GM19099 (cell line): ENCODE results near the gene PDE6D.

ENCODE experiments used
- POLR2A ChIP-seq: IDR thresholded peaks from 3 replicates; pipeline ENCODE4 v1.6.1; 2011; ENCODE audit warnings: low read depth; ENCODE audit not compliant: insufficient read length; ENCODE audit errors: extremely low read depth

The PDE6D gene

DNA sequence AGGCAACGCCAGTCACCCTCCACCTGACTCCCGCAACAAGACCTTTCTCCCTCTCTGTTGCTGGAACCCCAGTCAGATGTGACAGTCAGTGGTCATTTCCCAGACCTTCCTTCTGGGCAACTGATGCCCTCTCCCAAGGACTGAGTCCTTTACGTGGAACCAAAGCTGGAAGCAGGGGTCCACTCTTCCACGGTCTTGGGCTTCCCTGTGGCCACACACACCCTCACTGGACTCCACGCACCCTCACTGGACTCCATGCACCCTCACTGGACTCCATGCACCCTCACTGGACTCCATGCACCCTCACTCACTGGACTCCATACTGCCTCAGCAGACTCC is 65.6 kb downstream of the PDE6D start:
- no peak for TF ChIP-seq POLR2A

DNA sequence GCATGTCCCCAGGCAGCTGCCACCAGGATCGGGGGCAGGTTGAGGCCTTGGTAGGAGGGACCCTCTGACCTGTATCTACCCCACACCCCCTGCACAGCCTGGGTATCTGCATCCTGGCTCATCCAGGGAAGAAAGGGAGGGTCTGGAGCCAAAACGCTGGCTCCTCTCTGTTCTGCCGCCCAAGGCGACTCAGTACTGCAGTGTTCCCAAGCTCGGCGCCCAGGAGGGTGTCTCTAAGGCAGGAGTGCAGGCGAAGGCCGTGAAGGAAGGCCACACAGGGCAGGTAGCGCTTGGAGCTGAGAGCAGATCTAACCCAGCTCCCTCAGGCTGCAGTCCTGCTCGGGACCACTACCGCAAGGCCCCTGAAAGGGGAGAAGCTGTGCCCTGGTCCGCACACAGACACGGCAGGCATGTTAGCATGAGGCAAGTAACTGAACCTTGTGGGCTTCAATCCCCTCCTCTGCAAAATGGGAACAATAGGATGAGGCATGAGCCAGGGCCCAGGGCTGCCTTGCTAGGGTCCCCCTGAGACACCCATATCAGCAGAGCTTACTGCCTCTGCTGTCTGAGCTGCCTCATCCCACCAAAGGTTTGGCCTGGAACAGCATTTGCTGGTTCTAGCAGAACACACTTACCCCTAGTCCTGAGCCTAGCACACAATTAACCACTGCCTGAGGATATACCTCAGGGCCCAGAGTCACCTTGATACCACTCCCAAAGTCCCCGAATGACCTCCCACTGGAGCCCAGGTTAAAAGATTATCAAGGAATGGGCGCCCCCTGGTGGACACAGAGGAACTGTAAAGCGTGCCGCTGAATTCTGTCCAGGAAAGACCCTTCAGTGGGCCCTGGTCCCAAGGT is 66.2 kb downstream of the PDE6D start:
- peak; percentile 27 for TF ChIP-seq POLR2A

GRCh38 chr2:231713730-231714638 is 67.1 kb downstream of the PDE6D start:
- TF ChIP-seq POLR2A = peak; percentile 51

- no peak for TF ChIP-seq POLR2A
These were observed 69.2 kb downstream of the PDE6D start for GRCh38 chr2:231711677-231712450.

- TF ChIP-seq POLR2A = no peak
These were observed 70.0 kb downstream of the PDE6D start for GRCh38 chr2:231710799-231711676.

DNA sequence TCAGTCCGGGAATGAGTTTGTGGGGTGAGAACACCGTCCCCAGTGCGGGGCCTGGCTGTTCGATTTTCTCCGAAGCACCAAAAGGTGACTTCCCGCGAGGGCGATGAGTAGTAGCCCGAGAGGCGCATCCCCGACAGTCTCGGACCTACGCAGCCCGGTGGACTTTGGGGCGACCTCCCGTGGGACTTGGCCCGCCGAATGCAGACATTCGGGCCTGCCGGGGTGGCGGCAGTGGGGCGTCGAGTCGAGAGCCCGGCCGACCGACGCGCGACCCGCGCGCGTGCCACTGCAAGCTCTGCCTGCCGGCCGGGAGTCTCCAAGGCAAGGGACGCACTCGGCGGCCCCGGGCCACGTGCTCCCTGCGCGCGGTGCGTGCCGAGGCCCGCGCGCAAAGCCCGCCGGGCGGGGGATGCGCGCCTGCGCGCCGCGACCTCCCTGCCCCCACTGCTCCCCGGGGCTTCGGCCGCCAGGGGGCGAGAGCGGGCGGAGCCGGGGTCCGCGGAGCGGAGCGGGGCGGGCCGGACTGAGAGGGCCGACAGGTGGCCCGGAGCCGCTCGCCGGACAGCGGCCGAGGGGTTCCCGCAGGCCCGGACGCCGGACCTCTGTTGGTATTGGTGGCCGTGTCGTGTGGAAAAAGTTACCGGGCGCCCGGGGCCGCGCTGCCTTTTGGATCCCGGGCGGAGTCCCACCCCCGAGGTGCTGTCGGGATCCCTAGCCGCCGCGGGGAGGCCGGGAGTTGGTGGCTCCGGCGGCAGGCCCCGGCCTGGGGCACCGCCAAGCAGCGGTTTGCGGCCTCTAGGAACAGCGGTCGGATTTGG is 70.9 kb downstream of the PDE6D start:
- peak; percentile 90 for TF ChIP-seq POLR2A

GRCh38 chr2:231709636-231709980 is 71.5 kb downstream of the PDE6D start:
- TF ChIP-seq POLR2A = no peak

GRCh38 chr2:231708773-231709635 is 72.1 kb downstream of the PDE6D start:
- peak; percentile 18 for TF ChIP-seq POLR2A

GRCh38 chr2:231707927-231708772 is 72.9 kb downstream of the PDE6D start, which contains the start of gene PTMA:
PTMA (plus strand) TSS chr2:231708525; CDS start chr2:231708707, 182 bp downstream.
- peak; percentile 98 for TF ChIP-seq POLR2A

DNA sequence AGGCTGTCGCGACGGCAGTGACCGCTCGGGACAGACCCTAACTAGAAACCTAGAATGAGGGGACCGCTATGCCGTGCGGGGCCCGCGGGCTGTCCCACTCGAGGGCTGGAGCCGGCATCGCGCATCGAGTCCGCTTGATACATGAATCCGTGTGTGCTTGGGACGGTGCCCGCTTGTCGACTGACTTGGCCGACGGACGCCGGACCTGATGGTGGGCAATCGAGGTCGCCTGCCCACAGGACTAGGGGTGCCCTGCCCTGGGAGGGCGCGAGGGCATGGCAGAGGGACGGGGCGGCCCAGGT is 73.5 kb downstream of the PDE6D start:
- no peak for TF ChIP-seq POLR2A

DNA sequence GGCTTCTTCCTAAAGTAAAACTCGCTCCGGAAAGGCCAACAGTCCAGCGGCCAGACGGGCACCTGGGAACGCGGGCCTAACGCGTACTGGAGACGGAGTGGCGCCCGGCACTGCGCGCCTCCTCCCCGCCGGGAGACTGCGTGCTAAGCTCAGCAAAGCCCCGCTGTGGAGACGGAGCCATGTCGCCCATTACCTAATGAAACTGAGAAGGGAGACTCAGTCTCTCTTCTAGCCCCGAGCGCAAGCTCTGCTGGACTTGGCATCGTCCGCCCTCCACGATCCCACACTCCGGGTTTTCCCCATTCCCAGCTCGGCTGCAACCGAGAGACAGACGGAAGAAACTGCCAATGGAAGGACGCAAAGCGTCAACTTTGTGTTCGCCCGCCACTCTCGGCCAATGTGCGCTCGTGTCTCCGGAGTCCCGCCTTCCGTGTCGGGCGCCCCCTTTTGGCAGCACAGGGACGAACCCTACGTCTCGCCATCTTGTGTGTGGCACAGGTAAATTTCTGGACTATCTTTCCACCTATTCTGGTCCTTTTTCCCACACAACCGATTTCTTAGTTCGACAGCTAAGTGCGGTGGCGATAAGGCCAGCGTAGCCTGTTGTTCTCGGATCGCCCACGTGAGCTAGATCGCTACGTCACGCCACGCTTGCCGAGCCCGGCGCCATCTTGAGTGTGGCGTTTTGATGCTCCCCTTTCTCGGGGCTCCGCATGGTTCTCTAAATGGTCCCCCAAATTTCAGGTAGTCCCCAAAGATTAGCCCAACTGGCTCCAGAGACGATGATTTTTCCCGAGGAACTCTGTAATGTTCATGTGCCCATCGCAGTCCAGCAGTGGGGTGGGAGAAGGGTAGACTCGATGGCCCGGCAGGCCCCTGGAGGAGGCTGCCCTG is 74.1 kb downstream of the PDE6D start:
- peak; percentile 82 for TF ChIP-seq POLR2A
